Choroid plexus epithelial cell (primary cell): ENCODE data around the gene ANXA9.
A peak's percentile ranks its signal among the peaks of the same experiment; 100 is the strongest.

Experiments used
- DNase-seq: peaks from one replicate; pipeline ENCODE4 v3.0.0-alpha.2; 2010; ENCODE audit warnings: low read depth
- H3K4me3 ChIP-seq: 2 replicates; pipeline ENCODE4 v1.5.1; 2011; ENCODE audit warnings: low read depth, mild to moderate bottlenecking, control low read depth, low read length, moderate library complexity
- CTCF ChIP-seq: conservative IDR thresholded peaks from 2 replicates; pipeline ENCODE4 v1.5.1; 2011; ENCODE audit warnings: low read depth, mild to moderate bottlenecking, control low read depth, inconsistent platforms, low read length, moderate library complexity

ANXA9 gene, protein sequence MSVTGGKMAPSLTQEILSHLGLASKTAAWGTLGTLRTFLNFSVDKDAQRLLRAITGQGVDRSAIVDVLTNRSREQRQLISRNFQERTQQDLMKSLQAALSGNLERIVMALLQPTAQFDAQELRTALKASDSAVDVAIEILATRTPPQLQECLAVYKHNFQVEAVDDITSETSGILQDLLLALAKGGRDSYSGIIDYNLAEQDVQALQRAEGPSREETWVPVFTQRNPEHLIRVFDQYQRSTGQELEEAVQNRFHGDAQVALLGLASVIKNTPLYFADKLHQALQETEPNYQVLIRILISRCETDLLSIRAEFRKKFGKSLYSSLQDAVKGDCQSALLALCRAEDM

GRCh38 chr1:150981805-150982712 lies at the start of gene ANXA9:
Gene ANXA9, plus strand, starts transcription at chr1:150982292. Its CDS starts 814 bp downstream, at chr1:150983106.
- TF ChIP-seq CTCF = no peak
- H3K4me3 ChIP-seq = no peak within 1 kb of the TSS
- DNase-seq = peak; percentile 41

DNA sequence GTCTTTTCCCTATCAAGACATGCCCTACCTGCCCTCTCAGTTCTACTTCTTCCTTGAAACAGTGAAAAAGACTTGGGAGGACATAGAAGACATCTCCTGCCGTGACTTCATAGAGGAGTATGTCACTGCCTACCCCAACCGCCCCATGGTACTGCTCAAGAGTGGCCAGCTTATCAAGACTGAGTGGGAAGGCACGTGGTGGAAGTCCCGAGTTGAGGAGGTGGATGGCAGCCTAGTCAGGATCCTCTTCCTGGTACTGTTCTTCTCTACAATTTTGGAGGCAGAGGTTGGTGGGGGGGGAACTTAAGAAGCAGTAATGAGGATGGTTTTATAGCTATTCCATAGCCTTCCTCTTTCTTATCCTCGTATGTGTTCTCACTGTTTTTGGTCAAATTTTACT lies 37.2 kb upstream of the ANXA9 start:
- TF ChIP-seq CTCF = no peak
- H3K4me3 ChIP-seq = no peak overlapping the region
- no peak for DNase-seq

DNA sequence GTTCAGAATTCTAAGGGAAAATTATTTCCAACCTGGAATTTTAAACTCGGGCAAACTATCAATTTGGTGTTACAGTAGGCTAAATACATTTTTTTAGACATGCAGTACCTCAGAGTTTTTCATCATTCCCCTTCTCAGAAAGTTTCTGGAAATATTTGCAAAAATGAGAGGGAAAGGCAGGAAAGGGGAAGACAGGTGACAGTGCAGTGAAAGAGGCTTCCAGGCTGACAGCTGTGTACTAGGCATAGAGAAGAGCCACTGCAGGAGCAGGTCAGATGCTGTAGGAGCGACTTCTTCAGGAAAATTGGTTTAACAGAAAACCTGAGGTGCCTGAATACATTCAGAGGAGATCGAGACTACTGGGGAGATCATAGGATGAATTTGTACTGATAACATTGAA lies 27.4 kb upstream of the ANXA9 start:
- TF ChIP-seq CTCF = no peak
- no peak overlapping the region for H3K4me3 ChIP-seq
- no peak for DNase-seq

- peak; percentile 55 for DNase-seq
- no peak overlapping the region for H3K4me3 ChIP-seq
- TF ChIP-seq CTCF = no peak
These were observed 26.8 kb upstream of the ANXA9 start for GRCh38 chr1:150955280-150955679.

- no peak for DNase-seq
- H3K4me3 ChIP-seq = no peak overlapping the region
- no peak for TF ChIP-seq CTCF
These were observed 24.4 kb upstream of the ANXA9 start for GRCh38 chr1:150957666-150958065.

- H3K4me3 ChIP-seq = no peak overlapping the region
- TF ChIP-seq CTCF = no peak
- DNase-seq = no peak
These were observed 21.4 kb upstream of the ANXA9 start for GRCh38 chr1:150960646-150961045.

DNA sequence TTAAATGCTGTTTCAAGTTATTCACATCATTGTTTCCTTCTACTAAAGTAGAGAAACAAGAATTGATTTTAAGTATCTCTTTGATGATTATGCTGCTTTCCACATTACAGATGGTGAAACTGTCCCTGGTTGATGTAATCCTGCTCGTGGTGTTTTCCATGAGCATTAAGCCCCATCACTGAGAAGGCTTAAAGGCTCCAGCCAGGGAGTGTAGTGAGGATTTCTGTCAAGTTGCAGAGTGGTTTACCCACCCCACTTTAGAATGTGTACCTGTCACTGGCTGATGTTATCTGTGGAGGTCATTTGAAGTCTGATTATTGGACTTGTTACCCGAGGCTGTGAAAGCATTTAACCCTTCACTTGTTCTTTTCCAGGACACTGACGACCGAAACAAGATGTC lies 20.3 kb upstream of the ANXA9 start:
- H3K4me3 ChIP-seq = no peak overlapping the region
- no peak for TF ChIP-seq CTCF
- no peak for DNase-seq
